ENCODE data around the gene PYDC2.
A peak's percentile ranks its signal among the peaks of the same experiment; 100 is the strongest.

Gene PYDC2

DNA sequence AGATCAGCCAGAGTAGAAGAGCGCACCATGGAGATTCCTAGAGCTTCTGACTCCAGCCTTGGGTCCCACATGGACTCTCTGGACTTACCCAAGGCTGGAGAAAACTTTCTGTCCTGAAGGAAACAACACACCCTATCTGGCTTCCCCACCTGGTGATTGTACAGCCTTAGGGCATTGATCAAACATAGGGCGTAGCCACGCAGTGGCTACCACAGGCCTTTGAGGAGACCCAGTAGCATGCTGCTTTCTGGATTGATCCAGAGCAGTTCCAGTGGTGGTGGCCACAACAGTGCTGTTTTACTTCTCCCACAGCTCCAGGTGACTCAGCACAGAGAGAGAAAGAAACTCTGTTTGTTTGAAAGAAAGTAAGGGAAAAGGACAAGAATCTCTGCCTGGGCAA, 23.5 kb downstream of the PYDC2 start:
- Histone ChIP-seq H3K9me3 (peaks cover 4% of the 10 kb centered on the region), H3K4me1 (no peaks in the 10 kb centered on the region; the same call in 1 of the 2 replicates), H3K4me3 (no peak overlapping the region), H3K27me3 (ENCODE audit: low read depth) (no peaks in the 10 kb centered on the region), H3K36me3 (replicated peaks) (no peaks in the 10 kb centered on the region)
- no peak for DNase-seq (ENCODE audit: low spot score in 2 of 2)
- in situ Hi-C loops (cut with MboI; ENCODE audit: low sequenced_read_pairs) = no loop called here

DNA sequence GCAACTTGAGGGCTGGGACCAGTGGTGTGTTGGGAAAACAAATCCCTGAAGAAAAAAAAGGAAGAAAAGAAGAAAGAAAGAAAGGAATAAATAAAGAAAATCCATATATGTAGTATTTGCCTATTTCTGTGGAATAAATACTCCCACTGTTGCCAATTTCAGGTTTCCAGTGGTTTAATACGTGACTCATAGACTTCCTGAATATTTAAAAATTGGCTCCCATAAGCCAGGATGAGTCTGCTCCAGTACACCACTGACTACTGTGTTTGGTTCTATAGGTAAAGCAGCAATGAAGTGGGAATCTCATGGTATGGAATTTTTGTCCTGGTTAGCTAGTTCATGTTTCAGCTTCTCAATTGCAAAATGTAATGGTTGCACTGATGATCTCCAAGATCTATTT, 31.6 kb downstream of the PYDC2 start:
- peaks cover 22% of the 10 kb centered on the region for H3K4me1 ChIP-seq
- in situ Hi-C loops (cut with MboI; ENCODE audit: low sequenced_read_pairs) = no loop called here
- no peak overlapping the region for H3K4me3 ChIP-seq

DNA sequence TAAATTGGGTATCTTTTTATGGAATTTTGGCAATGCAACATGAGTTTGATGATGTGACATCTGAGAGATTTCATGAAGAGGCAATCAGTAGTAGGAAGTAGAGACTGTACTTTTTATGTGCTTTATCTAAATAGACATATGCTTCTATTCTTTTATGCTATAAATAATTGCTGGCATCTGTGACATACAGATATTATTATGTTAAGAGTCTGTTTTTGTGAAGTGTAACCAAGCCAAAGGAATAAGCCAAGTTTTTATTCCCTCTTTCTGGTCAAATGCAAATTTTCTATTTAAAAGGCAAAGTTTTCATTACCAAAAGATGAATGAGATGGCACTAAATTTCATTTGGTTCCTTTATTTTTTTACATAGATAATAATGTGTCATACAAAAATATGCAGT, 32.4 kb downstream of the PYDC2 start:
- in situ Hi-C loops (cut with MboI; ENCODE audit: low sequenced_read_pairs) = no loop called here
- Histone ChIP-seq H3K4me3 (no peak overlapping the region), H3K9me3 (no peaks in the 10 kb centered on the region), H3K36me3 (replicated peaks) (no peaks in the 10 kb centered on the region), H3K4me1 (peaks cover 26% of the 10 kb centered on the region), H3K27me3 (ENCODE audit: low read depth) (no peaks in the 10 kb centered on the region)
- DNase-seq (ENCODE audit: low spot score in 2 of 2) = peak in 1 of 2 experiments; percentile 75

More for the DNA sequence above, 31.6 kb downstream of the PYDC2 start:
- no peaks in the 10 kb centered on the region for H3K36me3 ChIP-seq (replicated peaks)
- DNase-seq (ENCODE audit: low spot score in 2 of 2) = no peak
- no peaks in the 10 kb centered on the region for H3K9me3 ChIP-seq
- H3K27me3 ChIP-seq (ENCODE audit: low read depth) = no peaks in the 10 kb centered on the region

DNA sequence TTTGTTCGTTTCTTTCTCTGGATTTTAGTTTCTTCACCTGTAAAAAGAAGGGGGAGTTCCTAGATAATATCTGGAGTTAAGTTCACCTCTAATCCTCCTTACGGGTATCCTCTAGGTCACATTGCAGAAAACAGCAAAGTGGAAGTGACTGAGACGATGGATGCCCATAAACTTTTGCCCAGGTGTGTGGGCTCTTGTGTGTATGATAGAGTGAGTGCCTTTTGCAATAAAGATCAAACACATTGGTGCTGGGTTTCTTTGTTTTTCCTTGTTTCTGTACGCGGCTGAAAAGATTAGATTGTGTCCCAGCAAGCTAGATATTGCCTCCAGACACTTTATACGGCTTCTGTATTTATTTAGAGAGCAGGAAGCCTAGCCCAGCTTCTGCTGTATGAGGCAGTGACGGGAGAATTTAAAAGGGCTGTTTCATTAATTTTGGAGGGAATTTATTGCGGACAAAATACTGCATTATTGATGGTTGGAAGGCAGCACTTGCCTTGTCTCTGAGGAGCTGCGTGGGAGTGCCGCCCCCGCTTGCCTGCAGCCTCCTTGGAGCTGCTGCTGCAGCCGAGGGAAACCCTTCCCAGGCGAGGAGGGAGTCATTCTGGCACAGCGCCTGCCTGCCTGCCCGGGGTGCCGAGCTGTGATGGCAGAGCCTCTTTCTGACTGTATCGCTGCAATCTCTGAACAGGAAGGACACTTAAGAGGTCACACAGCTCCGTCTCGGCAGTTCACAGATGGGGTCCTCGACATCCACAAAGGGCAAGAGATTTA, 38.5 kb downstream of the PYDC2 start:
- in situ Hi-C loops (cut with MboI; ENCODE audit: low sequenced_read_pairs) = no loop called here
- no peak overlapping the region for H3K4me3 ChIP-seq
- H3K27me3 ChIP-seq (ENCODE audit: low read depth) = no peaks in the 10 kb centered on the region
- no peaks in the 10 kb centered on the region for H3K9me3 ChIP-seq
- peaks cover 21% of the 10 kb centered on the region for H3K4me1 ChIP-seq
- DNase-seq (ENCODE audit: low spot score in 2 of 2) = no peak
- no peaks in the 10 kb centered on the region for H3K36me3 ChIP-seq (replicated peaks)

DNA sequence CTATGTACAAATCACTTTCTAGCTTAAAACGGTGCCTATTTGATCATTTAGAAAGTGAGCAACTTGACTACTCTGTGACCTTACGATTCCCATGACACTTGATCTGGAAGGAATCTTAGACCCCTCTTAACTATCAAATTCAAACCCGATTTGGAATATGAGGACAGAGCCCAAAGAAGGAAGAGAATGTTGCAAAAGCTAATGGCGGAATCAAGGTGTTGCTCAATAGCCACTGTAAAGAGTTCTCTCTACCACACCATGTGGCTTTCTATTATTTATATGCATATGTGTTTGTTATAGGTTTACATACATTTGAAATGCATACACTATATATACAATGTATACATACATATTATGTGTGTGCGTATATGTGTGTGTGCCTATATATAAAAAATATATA, 39.9 kb downstream of the PYDC2 start:
- Histone ChIP-seq H3K36me3 (replicated peaks) (no peaks in the 10 kb centered on the region), H3K4me3 (no peak overlapping the region), H3K4me1 (peaks cover 18% of the 10 kb centered on the region), H3K9me3 (no peaks in the 10 kb centered on the region), H3K27me3 (ENCODE audit: low read depth) (no peaks in the 10 kb centered on the region)
- in situ Hi-C loops (cut with MboI; ENCODE audit: low sequenced_read_pairs) = no loop called here
- no peak for DNase-seq (ENCODE audit: low spot score in 2 of 2)

DNA sequence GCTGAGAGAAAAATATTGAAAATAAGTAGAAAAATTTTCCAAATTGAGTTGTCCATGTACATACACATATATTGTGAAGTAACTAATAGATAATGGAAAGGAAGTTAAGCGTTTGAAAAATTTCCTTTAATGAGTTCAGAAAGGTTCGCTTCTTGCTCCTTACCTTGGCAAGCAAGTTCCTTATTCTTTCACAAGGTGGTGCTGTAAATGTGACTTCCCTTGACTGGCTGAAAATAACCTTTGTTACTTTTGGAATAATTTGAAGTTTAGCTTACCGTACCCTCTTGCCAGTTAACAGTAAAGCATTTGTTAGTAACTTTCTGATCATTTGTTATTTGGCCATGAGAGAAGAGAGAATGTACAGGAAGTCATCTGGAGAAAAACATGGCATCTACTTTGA, 41.6 kb downstream of the PYDC2 start:
- H3K27me3 ChIP-seq (ENCODE audit: low read depth) = no peaks in the 10 kb centered on the region
- in situ Hi-C loops (cut with MboI; ENCODE audit: low sequenced_read_pairs) = no loop called here
- no peaks in the 10 kb centered on the region for H3K9me3 ChIP-seq
- no peak overlapping the region for H3K4me3 ChIP-seq
- H3K36me3 ChIP-seq (replicated peaks) = no peaks in the 10 kb centered on the region
- peaks cover 7% of the 10 kb centered on the region for H3K4me1 ChIP-seq
- no peak for DNase-seq (ENCODE audit: low spot score in 2 of 2)

DNA sequence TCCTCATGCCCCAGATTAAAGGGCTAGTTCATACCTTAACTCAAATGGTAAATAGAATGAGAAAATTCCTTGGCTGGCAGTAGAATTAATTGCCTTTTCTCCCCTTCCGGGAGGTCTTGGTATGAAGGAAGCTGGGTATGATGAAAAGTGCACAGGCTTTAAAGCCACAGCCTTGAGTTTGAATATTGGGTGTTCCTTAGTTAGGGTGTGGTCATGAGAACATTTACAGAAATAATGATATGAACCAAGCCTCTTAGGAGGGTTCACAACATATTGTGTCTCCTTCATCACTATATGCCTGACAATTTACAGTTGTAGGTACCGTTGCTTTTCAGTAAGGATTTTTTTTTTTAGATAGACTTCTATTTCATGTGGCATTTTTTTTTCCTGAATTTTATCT, 48.1 kb downstream of the PYDC2 start:
- Histone ChIP-seq H3K36me3 (replicated peaks) (no peaks in the 10 kb centered on the region), H3K4me1 (peaks cover 2% of the 10 kb centered on the region; the same call in 1 of the 2 replicates), H3K9me3 (no peaks in the 10 kb centered on the region), H3K27me3 (ENCODE audit: low read depth) (no peaks in the 10 kb centered on the region), H3K4me3 (no peak overlapping the region)
- DNase-seq (ENCODE audit: low spot score in 2 of 2) = no peak
- in situ Hi-C loops (cut with MboI; ENCODE audit: low sequenced_read_pairs) = no loop called here
